ENCODE results near the gene SPRR2A.

DNA sequence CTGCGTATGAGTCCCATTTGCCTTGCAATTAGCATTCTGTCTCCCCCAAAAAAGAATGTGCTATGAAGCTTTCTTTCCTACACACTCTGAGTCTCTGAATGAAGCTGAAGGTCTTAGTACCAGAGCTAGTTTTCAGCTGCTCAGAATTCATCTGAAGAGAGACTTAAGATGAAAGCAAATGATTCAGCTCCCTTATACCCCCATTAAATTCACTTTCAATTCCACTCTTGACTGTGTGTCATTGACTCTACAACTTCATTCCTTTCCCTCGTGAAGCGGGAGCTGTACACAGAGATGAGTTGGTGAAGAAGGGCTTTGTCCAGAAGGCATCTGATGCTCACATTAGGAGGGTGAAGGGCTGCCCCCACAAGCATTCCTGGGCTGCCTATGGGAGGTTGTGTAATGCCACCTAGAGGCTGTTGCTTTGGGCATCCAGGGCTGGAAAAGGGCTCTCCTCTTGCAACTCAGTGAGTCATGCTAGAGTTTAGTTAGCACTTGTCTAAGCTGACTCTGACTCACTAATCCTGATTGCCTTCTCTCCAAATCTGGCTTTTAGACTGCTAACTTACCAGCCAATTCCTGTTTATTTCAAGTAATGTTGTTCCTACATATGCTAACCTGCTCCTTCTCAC, 24.5 kb downstream of the SPRR2A start:
- TF ChIP-seq FOXM1 (CRISPR knock-in tag; IDR thresholded peaks at IDR 0.05) (no peak), RFXANK (CRISPR knock-in tag; IDR thresholded peaks at IDR 0.05) (no peak), ZC3H4 (CRISPR knock-in tag; IDR thresholded peaks at IDR 0.05; ENCODE audit: borderline replicate concordance) (no peak), NR3C1 (CRISPR knock-in tag; IDR thresholded peaks at IDR 0.05) (no peak), ZZZ3 (CRISPR knock-in tag; IDR thresholded peaks at IDR 0.05; ENCODE audit: borderline replicate concordance) (no peak), POLR2A (IDR thresholded peaks at IDR 0.05; ENCODE audit: insufficient read depth in 1 of 2, low read depth in 2 of 2, low read length in 2 of 2) (no peak)
- TF ChIP-seq, protein P1, sequence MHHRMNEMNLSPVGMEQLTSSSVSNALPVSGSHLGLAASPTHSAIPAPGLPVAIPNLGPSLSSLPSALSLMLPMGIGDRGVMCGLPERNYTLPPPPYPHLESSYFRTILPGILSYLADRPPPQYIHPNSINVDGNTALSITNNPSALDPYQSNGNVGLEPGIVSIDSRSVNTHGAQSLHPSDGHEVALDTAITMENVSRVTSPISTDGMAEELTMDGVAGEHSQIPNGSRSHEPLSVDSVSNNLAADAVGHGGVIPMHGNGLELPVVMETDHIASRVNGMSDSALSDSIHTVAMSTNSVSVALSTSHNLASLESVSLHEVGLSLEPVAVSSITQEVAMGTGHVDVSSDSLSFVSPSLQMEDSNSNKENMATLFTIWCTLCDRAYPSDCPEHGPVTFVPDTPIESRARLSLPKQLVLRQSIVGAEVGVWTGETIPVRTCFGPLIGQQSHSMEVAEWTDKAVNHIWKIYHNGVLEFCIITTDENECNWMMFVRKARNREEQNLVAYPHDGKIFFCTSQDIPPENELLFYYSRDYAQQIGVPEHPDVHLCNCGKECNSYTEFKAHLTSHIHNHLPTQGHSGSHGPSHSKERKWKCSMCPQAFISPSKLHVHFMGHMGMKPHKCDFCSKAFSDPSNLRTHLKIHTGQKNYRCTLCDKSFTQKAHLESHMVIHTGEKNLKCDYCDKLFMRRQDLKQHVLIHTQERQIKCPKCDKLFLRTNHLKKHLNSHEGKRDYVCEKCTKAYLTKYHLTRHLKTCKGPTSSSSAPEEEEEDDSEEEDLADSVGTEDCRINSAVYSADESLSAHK (CRISPR knock-in tag; IDR thresholded peaks at IDR 0.05; ENCODE audit: borderline replicate concordance) = no peak

Measured in HepG2 (cell line).